B cell (primary cell): ENCODE results near the gene APMAP. TPM values are rescaled to one million over a fixed set of nuclear protein-coding genes. Genes with fewer than 3 reads are reported as not detected.

Experiments used
- ATAC-seq: fragments of 200-7000 bp; cut with Tn5 transposase; one replicate; pipeline ENCODE4 v1.10.0; 2021; ENCODE audit warnings: low read depth, mild to moderate bottlenecking, moderate number of reproducible peaks, moderate library complexity
- CTCF ChIA-PET: fragments of 350-600 bp; sonication (Branson Sonifier 250); formaldehyde crosslinking; loops from one replicate; lab custom pipeline; 2021; ENCODE audit warnings: antibody characterized with exemption, inconsistent platforms; lab: Charles Lee
- POLR2A ChIA-PET: fragments of 350-600 bp; sonication (Branson Sonifier 250); formaldehyde crosslinking; loops from one replicate; lab custom pipeline; 2021; ENCODE audit warnings: antibody characterized with exemption; lab: Charles Lee
- DNase-seq: peaks from one replicate; pipeline ENCODE4 v3.0.0; 2013
- H2AFZ ChIP-seq: 2 replicates; pipeline ENCODE4 v1.6.1; 2012; ENCODE audit warnings: mild to moderate bottlenecking, low read depth, low read length; ENCODE audit not compliant: insufficient read depth, poor library complexity, severe bottlenecking
- H3K27ac ChIP-seq, 2 donors: 1 replicate in 1 of 2; 2 replicates in 1 of 2; pipeline ENCODE4 v1.5.1; 2012 to 2013; ENCODE audit warnings: low read length in 2 of 2, mild to moderate bottlenecking in 2 of 2, moderate library complexity in 1 of 2
- H3K27me3 ChIP-seq, 4 experiments: fragments of 200-600 bp in 1 of 4; sonication (generic) in 1 of 4; replicated peaks in 1 of 4; 1 replicate in 2 of 4; 2 replicates in 2 of 4; pipeline versions ENCODE4 v1.6.1 to v1.7.0; 2013 to 2016; ENCODE audit warnings: low read length in 3 of 4, mild to moderate bottlenecking in 2 of 4, mixed read lengths in 1 of 4, moderate library complexity in 1 of 4; ENCODE audit not compliant: insufficient read depth in 4 of 4, control insufficient read depth in 3 of 4; ENCODE audit errors: control extremely low read depth in 1 of 4
- H3K36me3 ChIP-seq, 2 experiments: replicated peaks in 1 of 2; 1 replicate in 1 of 2; 2 replicates in 1 of 2; pipeline versions ENCODE4 v1.6.1 to v1.7.1; 2013; ENCODE audit warnings: low read length in 1 of 2; ENCODE audit not compliant: insufficient read depth in 2 of 2, control insufficient read depth in 1 of 2; ENCODE audit errors: control extremely low read depth in 1 of 2, extremely low read depth in 1 of 2
- H3K4me1 ChIP-seq, 2 donors: fragments of 200-600 bp in 1 of 2; sonication (generic) in 1 of 2; 1 replicate in 1 of 2; 2 replicates in 1 of 2; pipeline versions ENCODE4 v1.5.1 to v1.6.1; 2013 to 2017; ENCODE audit warnings: low read length in 2 of 2; ENCODE audit not compliant: control insufficient read depth in 2 of 2, insufficient read depth in 2 of 2
- H3K4me2 ChIP-seq: replicated peaks from 2 replicates; pipeline ENCODE3; 2012; ENCODE audit warnings: mild to moderate bottlenecking, low read depth, low read length; ENCODE audit not compliant: poor library complexity, severe bottlenecking
- H3K4me3 ChIP-seq, 5 experiments: fragments of 200-600 bp in 1 of 5; sonication (generic) in 1 of 5; 1 replicate in 3 of 5; 2 replicates in 2 of 5; pipeline versions ENCODE4 v1.5.1 to v1.7.0; 2011 to 2016; ENCODE audit warnings: low read length in 4 of 5, mild to moderate bottlenecking in 4 of 5, low read depth in 2 of 5, control low read depth in 1 of 5, moderate library complexity in 1 of 5; ENCODE audit not compliant: insufficient read depth in 1 of 5; ENCODE audit errors: control extremely low read depth in 1 of 5, extremely low read depth in 1 of 5
- H3K79me2 ChIP-seq: fragments of 200-600 bp; sonication (generic); one replicate; pipeline ENCODE4 v1.6.0; 2016; ENCODE audit warnings: low read length; ENCODE audit not compliant: control insufficient read depth, insufficient read depth
- H3K9ac ChIP-seq: fragments of 200-600 bp; sonication (generic); 2 replicates; pipeline ENCODE4 v1.6.1; 2017; ENCODE audit warnings: mild to moderate bottlenecking, low read length, moderate library complexity
- H3K9me3 ChIP-seq, 3 donors: one replicate each; pipeline versions ENCODE4 v1.6.1 to v1.7.1; 2013; ENCODE audit warnings: low read length in 2 of 3; ENCODE audit not compliant: control insufficient read depth in 2 of 3, insufficient read depth in 1 of 3; ENCODE audit errors: control extremely low read depth in 1 of 3
- H4K20me1 ChIP-seq: 2 replicates; pipeline ENCODE4 v1.6.0; 2012; ENCODE audit warnings: mild to moderate bottlenecking, low read length; ENCODE audit not compliant: insufficient read depth, control insufficient read depth, poor library complexity, severe bottlenecking
- H3K27ac Mint-ChIP-seq: one replicate; pipeline ENCODE4 v1.8.0; 2021; ENCODE audit warnings: mixed read lengths
- H3K27me3 Mint-ChIP-seq: one replicate; pipeline ENCODE4 v1.8.0; 2021; ENCODE audit warnings: mixed read lengths
- H3K4me1 Mint-ChIP-seq: one replicate; pipeline ENCODE4 v1.8.0; 2021; ENCODE audit warnings: mixed read lengths
- H3K4me3 Mint-ChIP-seq: one replicate; pipeline ENCODE4 v1.8.0; 2021; ENCODE audit warnings: mixed read lengths
- H3K9me3 Mint-ChIP-seq: one replicate; pipeline ENCODE4 v1.8.0; 2022; ENCODE audit warnings: mixed read lengths; ENCODE audit not compliant: insufficient read depth
- CTCF ChIP-seq: fragments of 200-600 bp; IDR thresholded peaks from one replicate; pipeline ENCODE4 v1.8.0; 2022; ENCODE audit warnings: antibody characterized with exemption, mild to moderate bottlenecking
- EZH2 ChIP-seq: IDR thresholded peaks from 2 replicates; pipeline ENCODE4 v1.6.1; 2012; ENCODE audit warnings: borderline replicate concordance, low read depth, mild to moderate bottlenecking, moderate library complexity, low read length; ENCODE audit not compliant: insufficient read depth, poor library complexity, severe bottlenecking
- WGBS: methylation state at CpG from one replicate; pipeline ENCODE4 v1.1.5; 2013; ENCODE audit warnings: missing lambda C conversion rate; ENCODE audit not compliant: insufficient coverage; 5-methylcytosine and 5-hydroxymethylcytosine counted together
- intact Hi-C: fragments of 100-400 bp; cut with micrococcal nuclease; formaldehyde crosslinking; loops from one replicate; pipeline ENCODE4 v1.10.0; 2022
- polyA plus RNA-seq: library from polyadenylated mRNA; depleted of rRNA; stranded (reverse); fragments of >200 nt; gene quantifications from 2 replicates; pipeline ENCODE4 v1.2.3, GENCODE V29; 2012
- total RNA-seq, 2 donors: library from RNA; stranded (reverse); fragments of 120-200 nt in 1 of 2; gene quantifications; 1 replicate in 1 of 2; 2 replicates in 1 of 2; pipeline versions ENCODE4 v1.2.3 to v1.2.4, GENCODE V29; 2013 to 2022

Gene APMAP
- total and polyA plus RNA-seq, 2 donors (not counting 1 experiment from before 2014, with no cell fraction given): 9.1 to 28.0 TPM

- Mint-ChIP-seq H3K9me3 (no peaks in the 10 kb centered on the region), H3K27me3 (no peaks in the 10 kb centered on the region), H3K4me1 (peaks cover 11% of the 10 kb centered on the region), H3K27ac (no peak overlapping the region), H3K4me3 (no peak overlapping the region)
- Histone ChIP-seq H3K4me3 (no peak overlapping the region), H3K9ac (no peak overlapping the region), H4K20me1 (peaks cover 98% of the 10 kb centered on the region), H3K9me3 (no peaks in the 10 kb centered on the region), H3K27ac (no peak overlapping the region), H3K4me1 (no peaks in the 10 kb centered on the region), H3K36me3 (peaks cover 0 to 85% of the 10 kb centered on the region in 2 experiments), H3K79me2 (peaks cover 63% of the 10 kb centered on the region), H3K4me2 (no peak overlapping the region), H2AFZ (no peak overlapping the region), H3K27me3 (no peaks in the 10 kb centered on the region)
- intact Hi-C loops: no loop called here
- ATAC-seq: no peak
- TF ChIP-seq CTCF (no peak), EZH2 (no peak)
- ChIA-PET POLR2A (no interaction called here), CTCF (no interaction called here)
- DNase-seq: no peak
- 91% methylated on average over 5 of the region's 6 CpGs for WGBS
Observed at GRCh38 chr20:25018841-25019240, 26.3 kb upstream of the APMAP start.

- DNase-seq: no peak
- no CpG with 5 or more reads among the region's 2 CpGs for WGBS
Observed at GRCh38 chr20:25018425-25018824, 25.9 kb upstream of the APMAP start.

More at GRCh38 chr20:25018425-25018824, 25.9 kb upstream of the APMAP start:
- Histone ChIP-seq H3K27ac (no peak overlapping the region), H4K20me1 (peaks cover 97% of the 10 kb centered on the region), H3K27me3 (no peaks in the 10 kb centered on the region), H2AFZ (no peak overlapping the region), H3K4me1 (no peaks in the 10 kb centered on the region), H3K79me2 (peaks cover 60% of the 10 kb centered on the region), H3K9me3 (no peaks in the 10 kb centered on the region), H3K36me3 (peaks cover 0 to 85% of the 10 kb centered on the region in 2 experiments), H3K4me2 (no peak overlapping the region), H3K4me3 (no peak overlapping the region), H3K9ac (no peak overlapping the region)
- Mint-ChIP-seq H3K27ac (no peak overlapping the region), H3K9me3 (no peaks in the 10 kb centered on the region), H3K4me1 (peaks cover 8% of the 10 kb centered on the region), H3K4me3 (no peak overlapping the region), H3K27me3 (no peaks in the 10 kb centered on the region)
- POLR2A ChIA-PET: no interaction called here
- no peak for ATAC-seq
- intact Hi-C loops: no loop called here
- CTCF ChIA-PET: no interaction called here
- TF ChIP-seq CTCF (no peak), EZH2 (no peak)
